ENCODE data around the gene OR5A2. TPM values are rescaled to one million over a fixed set of nuclear protein-coding genes. Genes with fewer than 3 reads are reported as not detected.

The OR5A2 gene
- polyA plus RNA-seq, 3 donors from 2014 or later: not detected

Other genes with a start within 250 kb of the OR5A2 start
- 10 to 100 TPM in 1 of 3 donors, 1 to 10 TPM in 2; 1.7 to 13.2 (median 7.1) TPM for gene MPEG1, start 213.5 kb downstream of the OR5A2 start, polyA plus RNA-seq
- not detected for gene OR5AN1, start 67.5 kb downstream of the OR5A2 start, polyA plus RNA-seq
- not detected for gene OR5A1, start 10.1 kb upstream of the OR5A2 start, polyA plus RNA-seq
- not detected for gene OR4D6, start 30.5 kb upstream of the OR5A2 start, polyA plus RNA-seq
- not detected for gene OR4D10, start 46.9 kb upstream of the OR5A2 start, polyA plus RNA-seq
- gene OR4D11, start 77.2 kb upstream of the OR5A2 start, polyA plus RNA-seq: not detected
- gene OR4D9, start 85.1 kb upstream of the OR5A2 start, polyA plus RNA-seq: not detected
- 10 to 100 TPM; 14.7 to 22.2 (median 19.0) TPM for gene OSBP, start 189.4 kb upstream of the OR5A2 start, polyA plus RNA-seq
- 1 to 10 TPM; 2.2 to 6.2 (median 2.4) TPM for gene PATL1, start 242.6 kb upstream of the OR5A2 start, polyA plus RNA-seq

Measured in immature natural killer cell (primary cell).